ENCODE results near the gene IFI27L2. TPM values are rescaled to one million over a fixed set of nuclear protein-coding genes. Genes with fewer than 3 reads are reported as not detected.

Gene IFI27L2
- total RNA-seq, 1 experiment from 2014 or later = 12.4 TPM

DNA sequence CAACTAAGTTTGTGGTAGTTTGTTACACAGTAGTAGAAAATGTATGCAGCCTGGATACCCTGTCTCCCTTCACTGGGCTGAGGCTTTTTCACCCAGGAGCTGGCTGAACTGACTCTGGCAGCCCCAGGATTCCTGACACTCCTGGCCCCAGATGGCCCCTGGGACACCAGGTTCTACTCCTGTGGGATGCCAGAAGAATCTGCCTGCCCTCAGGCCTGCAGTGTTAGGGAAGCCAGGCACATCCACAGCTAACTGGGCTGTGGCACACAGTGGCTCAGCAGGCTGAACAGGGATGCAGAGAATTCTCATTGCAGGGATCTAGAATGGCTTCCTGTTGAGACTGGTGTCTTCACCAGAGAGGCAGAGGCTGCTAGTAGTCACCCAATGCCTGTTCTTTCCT lies 10.3 kb downstream of the IFI27L2 start:
- Histone ChIP-seq H3K4me1 (ENCODE audit: insufficient read depth, low read length, poor library complexity, severe bottlenecking) (no peaks in the 10 kb centered on the region), H3K27ac (ENCODE audit: low read depth, low read length, poor library complexity, severe bottlenecking) (no peak overlapping the region), H3K27me3 (replicated peaks; ENCODE audit: insufficient read depth, low read depth, low read length, poor library complexity) (no peaks in the 10 kb centered on the region), H3K9me3 (ENCODE audit: low read depth, low read length, poor library complexity, severe bottlenecking) (no peaks in the 10 kb centered on the region), H3K36me3 (ENCODE audit: insufficient read depth, low read length, poor library complexity, severe bottlenecking) (no peaks in the 10 kb centered on the region), H3K4me3 (ENCODE audit: low read depth, low read length, poor library complexity, severe bottlenecking) (no peak overlapping the region)
- ChIA-PET POLR2A (ENCODE audit: low non-redundant PET) (no interaction called here), CTCF (interaction anchor here (0.6 kb wide), 1 partner anchor 500 kb away, joined by 3 read pairs; no protein-coding TSS in a partner anchor)
- intact Hi-C loops (cut with micrococcal nuclease; ENCODE audit: unreplicated experiment) = no loop called here
- TF ChIP-seq EZH2 (IDR thresholded peaks at IDR 0.05; ENCODE audit: borderline replicate concordance, low read depth, low read length, poor library complexity, severe bottlenecking) = no peak
- TF ChIP-seq, protein P1, sequence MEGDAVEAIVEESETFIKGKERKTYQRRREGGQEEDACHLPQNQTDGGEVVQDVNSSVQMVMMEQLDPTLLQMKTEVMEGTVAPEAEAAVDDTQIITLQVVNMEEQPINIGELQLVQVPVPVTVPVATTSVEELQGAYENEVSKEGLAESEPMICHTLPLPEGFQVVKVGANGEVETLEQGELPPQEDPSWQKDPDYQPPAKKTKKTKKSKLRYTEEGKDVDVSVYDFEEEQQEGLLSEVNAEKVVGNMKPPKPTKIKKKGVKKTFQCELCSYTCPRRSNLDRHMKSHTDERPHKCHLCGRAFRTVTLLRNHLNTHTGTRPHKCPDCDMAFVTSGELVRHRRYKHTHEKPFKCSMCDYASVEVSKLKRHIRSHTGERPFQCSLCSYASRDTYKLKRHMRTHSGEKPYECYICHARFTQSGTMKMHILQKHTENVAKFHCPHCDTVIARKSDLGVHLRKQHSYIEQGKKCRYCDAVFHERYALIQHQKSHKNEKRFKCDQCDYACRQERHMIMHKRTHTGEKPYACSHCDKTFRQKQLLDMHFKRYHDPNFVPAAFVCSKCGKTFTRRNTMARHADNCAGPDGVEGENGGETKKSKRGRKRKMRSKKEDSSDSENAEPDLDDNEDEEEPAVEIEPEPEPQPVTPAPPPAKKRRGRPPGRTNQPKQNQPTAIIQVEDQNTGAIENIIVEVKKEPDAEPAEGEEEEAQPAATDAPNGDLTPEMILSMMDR (conservative IDR thresholded peaks at IDR 0.05; ENCODE audit: low read depth, low read length) = no peak
- BruUV-seq (replicated peaks) = no TSS peak
- no peak for DNase-seq (ENCODE audit: low spot score)

DNA sequence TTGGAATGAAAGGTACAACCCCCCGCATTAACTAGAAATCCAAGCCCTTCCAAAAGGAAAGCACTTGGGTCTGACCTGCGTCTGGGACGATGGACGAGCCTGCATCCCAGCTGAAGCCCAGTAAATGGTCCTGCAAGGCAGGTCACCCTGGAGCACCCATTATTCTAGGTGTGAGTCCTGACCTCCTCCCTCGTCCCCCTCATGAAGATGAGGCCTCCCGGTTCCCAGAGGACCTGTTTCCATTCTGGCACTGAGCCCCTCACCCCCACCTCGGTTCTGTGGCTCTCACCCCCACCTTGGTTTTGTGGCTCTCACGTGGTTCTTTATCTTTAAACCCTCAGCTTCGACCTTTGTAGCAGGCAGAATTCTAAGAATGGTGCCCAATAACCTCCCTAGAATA lies 11.5 kb downstream of the IFI27L2 start:
- ChIA-PET CTCF (no interaction called here), POLR2A (ENCODE audit: low non-redundant PET) (no interaction called here)
- no peaks in the 10 kb centered on the region for H3K36me3 ChIP-seq (ENCODE audit: insufficient read depth, low read length, poor library complexity, severe bottlenecking)
- no peaks in the 10 kb centered on the region for H3K4me1 ChIP-seq (ENCODE audit: insufficient read depth, low read length, poor library complexity, severe bottlenecking)
- no peaks in the 10 kb centered on the region for H3K27me3 ChIP-seq (replicated peaks; ENCODE audit: insufficient read depth, low read depth, low read length, poor library complexity)
- intact Hi-C loops (cut with micrococcal nuclease; ENCODE audit: unreplicated experiment) = no loop called here
- BruUV-seq (replicated peaks) = no TSS peak
- no peak for DNase-seq (ENCODE audit: low spot score)
- H3K9me3 ChIP-seq (ENCODE audit: low read depth, low read length, poor library complexity, severe bottlenecking) = no peaks in the 10 kb centered on the region
- H3K4me3 ChIP-seq (ENCODE audit: low read depth, low read length, poor library complexity, severe bottlenecking) = no peak overlapping the region
- H3K27ac ChIP-seq (ENCODE audit: low read depth, low read length, poor library complexity, severe bottlenecking) = no peak overlapping the region
- TF ChIP-seq EZH2 (IDR thresholded peaks at IDR 0.05; ENCODE audit: borderline replicate concordance, low read depth, low read length, poor library complexity, severe bottlenecking) = no peak
- TF ChIP-seq, protein P1 (conservative IDR thresholded peaks at IDR 0.05; ENCODE audit: low read depth, low read length) = no peak

DNA sequence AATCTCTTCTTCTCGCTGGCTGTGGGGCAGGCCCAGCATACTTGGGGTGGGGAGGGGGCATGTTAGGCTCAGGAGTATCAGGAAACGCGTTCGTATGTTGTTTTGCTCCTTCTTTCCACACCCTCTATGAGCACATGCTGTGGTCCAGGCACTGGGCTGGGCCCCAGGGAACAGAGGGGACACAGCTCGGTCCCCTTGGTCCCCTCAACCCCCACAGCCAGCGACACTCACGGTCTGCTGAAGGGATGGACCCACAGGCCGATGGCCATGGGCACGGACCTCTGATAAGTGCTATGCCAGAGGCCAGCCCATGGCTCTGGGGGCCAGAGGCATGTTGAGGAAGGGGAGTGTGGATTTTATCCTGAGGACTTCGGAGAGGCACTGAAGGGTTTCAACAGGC lies 12.7 kb downstream of the IFI27L2 start:
- intact Hi-C loops (cut with micrococcal nuclease; ENCODE audit: unreplicated experiment) = no loop called here
- TF ChIP-seq EZH2 (IDR thresholded peaks at IDR 0.05; ENCODE audit: borderline replicate concordance, low read depth, low read length, poor library complexity, severe bottlenecking) = no peak
- TF ChIP-seq, protein P1 (conservative IDR thresholded peaks at IDR 0.05; ENCODE audit: low read depth, low read length) = no peak
- no peak overlapping the region for H3K4me3 ChIP-seq (ENCODE audit: low read depth, low read length, poor library complexity, severe bottlenecking)
- H3K9me3 ChIP-seq (ENCODE audit: low read depth, low read length, poor library complexity, severe bottlenecking) = no peaks in the 10 kb centered on the region
- no peaks in the 10 kb centered on the region for H3K36me3 ChIP-seq (ENCODE audit: insufficient read depth, low read length, poor library complexity, severe bottlenecking)
- POLR2A ChIA-PET (ENCODE audit: low non-redundant PET) = no interaction called here
- no peak for DNase-seq (ENCODE audit: low spot score)
- no peaks in the 10 kb centered on the region for H3K4me1 ChIP-seq (ENCODE audit: insufficient read depth, low read length, poor library complexity, severe bottlenecking)
- no peaks in the 10 kb centered on the region for H3K27me3 ChIP-seq (replicated peaks; ENCODE audit: insufficient read depth, low read depth, low read length, poor library complexity)
- CTCF ChIA-PET = no interaction called here
- H3K27ac ChIP-seq (ENCODE audit: low read depth, low read length, poor library complexity, severe bottlenecking) = no peak overlapping the region
- BruUV-seq (replicated peaks) = no TSS peak

Measured in A673 (cell line).